ENCODE results near the gene PRKCE. TPM values are rescaled to one million over a fixed set of nuclear protein-coding genes. Genes with fewer than 3 reads are reported as not detected.
A peak's percentile ranks its signal among the peaks of the same experiment; 100 is the strongest.

Gene PRKCE
- total and polyA plus RNA-seq, 7 donors: 3.0 to 22.8 (median 16.1) TPM

- H3K27ac ChIP-seq: no peak overlapping the region
Measured at GRCh38 chr2:45904267-45904945, 252.9 kb downstream of the PRKCE start.

GRCh38 chr2:45904946-45905631 lies 253.6 kb downstream of the PRKCE start:
- ATAC-seq (no peak), DNase-seq (no peak)
- TF ChIP-seq, protein P1, sequence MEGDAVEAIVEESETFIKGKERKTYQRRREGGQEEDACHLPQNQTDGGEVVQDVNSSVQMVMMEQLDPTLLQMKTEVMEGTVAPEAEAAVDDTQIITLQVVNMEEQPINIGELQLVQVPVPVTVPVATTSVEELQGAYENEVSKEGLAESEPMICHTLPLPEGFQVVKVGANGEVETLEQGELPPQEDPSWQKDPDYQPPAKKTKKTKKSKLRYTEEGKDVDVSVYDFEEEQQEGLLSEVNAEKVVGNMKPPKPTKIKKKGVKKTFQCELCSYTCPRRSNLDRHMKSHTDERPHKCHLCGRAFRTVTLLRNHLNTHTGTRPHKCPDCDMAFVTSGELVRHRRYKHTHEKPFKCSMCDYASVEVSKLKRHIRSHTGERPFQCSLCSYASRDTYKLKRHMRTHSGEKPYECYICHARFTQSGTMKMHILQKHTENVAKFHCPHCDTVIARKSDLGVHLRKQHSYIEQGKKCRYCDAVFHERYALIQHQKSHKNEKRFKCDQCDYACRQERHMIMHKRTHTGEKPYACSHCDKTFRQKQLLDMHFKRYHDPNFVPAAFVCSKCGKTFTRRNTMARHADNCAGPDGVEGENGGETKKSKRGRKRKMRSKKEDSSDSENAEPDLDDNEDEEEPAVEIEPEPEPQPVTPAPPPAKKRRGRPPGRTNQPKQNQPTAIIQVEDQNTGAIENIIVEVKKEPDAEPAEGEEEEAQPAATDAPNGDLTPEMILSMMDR (IDR thresholded peaks at IDR 0.05): no peak
- Histone ChIP-seq H3K36me3 (ENCODE audit: insufficient read depth in 1 of 2, low read depth in 1 of 2) (no peaks in the 10 kb centered on the region), H3K4me3 (no peak overlapping the region), H3K9me3 (no peaks in the 10 kb centered on the region), H3K4me1 (peaks cover 3% of the 10 kb centered on the region), H3K27me3 (ENCODE audit: insufficient read depth in 3 of 3, low read length in 2 of 3) (no peaks in the 10 kb centered on the region), H3K27ac (no peak overlapping the region)
- intact Hi-C loops (cut with DNase I): no loop called here
- WGBS, 3 donors: 67 to 79% (median 76%) methylated on average over 8 of the region's 8 CpGs

More at GRCh38 chr2:45904267-45904945, 252.9 kb downstream of the PRKCE start:
- Histone ChIP-seq H3K4me1 (no peaks in the 10 kb centered on the region), H3K36me3 (ENCODE audit: insufficient read depth in 1 of 2, low read depth in 1 of 2) (no peaks in the 10 kb centered on the region), H3K4me3 (no peak overlapping the region), H3K9me3 (no peaks in the 10 kb centered on the region), H3K27me3 (ENCODE audit: insufficient read depth in 3 of 3, low read length in 2 of 3) (no peaks in the 10 kb centered on the region)
- DNase-seq: no peak
- TF ChIP-seq, protein P1 (IDR thresholded peaks at IDR 0.05): no peak
- intact Hi-C loops (cut with DNase I): no loop called here
- WGBS, 3 donors: 56 to 72% (median 57%) methylated on average over 15 of the region's 15 CpGs
- peak in 1 of 4 donors; percentile 17 for ATAC-seq

DNA sequence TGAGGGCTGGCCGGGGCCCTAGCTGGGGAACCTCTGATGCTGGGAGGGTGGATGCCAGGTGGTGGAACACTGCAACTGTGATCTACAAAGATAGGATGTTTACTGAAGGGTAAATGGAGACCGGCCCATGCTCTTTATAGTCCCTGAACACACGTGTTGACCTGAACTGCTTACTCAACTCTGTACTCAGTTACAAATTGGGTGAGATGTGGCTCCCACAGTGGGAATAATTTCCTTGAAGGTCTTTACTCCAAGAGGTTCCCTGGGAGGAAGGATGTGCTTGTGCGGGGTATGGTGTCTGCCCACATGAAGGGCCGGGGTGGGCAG lies 254.1 kb downstream of the PRKCE start:
- no peak for DNase-seq
- intact Hi-C loops (cut with DNase I): no loop called here

GRCh38 chr2:45907592-45907991 lies 256.1 kb downstream of the PRKCE start:
- Histone ChIP-seq H3K4me1 (peaks cover 3% of the 10 kb centered on the region), H3K9me3 (no peaks in the 10 kb centered on the region), H3K36me3 (ENCODE audit: insufficient read depth in 1 of 2, low read depth in 1 of 2) (no peaks in the 10 kb centered on the region), H3K4me3 (no peak overlapping the region), H3K27me3 (ENCODE audit: insufficient read depth in 3 of 3, low read length in 2 of 3) (no peaks in the 10 kb centered on the region), H3K27ac (no peak overlapping the region)
- 89 to 96% (median 90%) methylated on average over 9 of the region's 9 CpGs for WGBS, 3 donors
- TF ChIP-seq, protein P1 (IDR thresholded peaks at IDR 0.05): no peak
- no peak for ATAC-seq
- no peak for DNase-seq
- intact Hi-C loops (cut with DNase I): no loop called here

More for the DNA sequence above, 254.1 kb downstream of the PRKCE start:
- H3K27ac ChIP-seq: no peak overlapping the region
- ATAC-seq: no peak
- no peaks in the 10 kb centered on the region for H3K36me3 ChIP-seq (ENCODE audit: insufficient read depth in 1 of 2, low read depth in 1 of 2)
- H3K4me1 ChIP-seq: peaks cover 3% of the 10 kb centered on the region
- TF ChIP-seq, protein P1 (IDR thresholded peaks at IDR 0.05): no peak
- H3K27me3 ChIP-seq (ENCODE audit: insufficient read depth in 3 of 3, low read length in 2 of 3): no peaks in the 10 kb centered on the region
- no peaks in the 10 kb centered on the region for H3K9me3 ChIP-seq
- WGBS, 3 donors: 93 to 98% (median 94%) methylated on average over 5 of the region's 5 CpGs
- H3K4me3 ChIP-seq: no peak overlapping the region

Measured in psoas muscle (tissue), 8 donors.